Mucosa of rectum (tissue), 2 donors: Measurements from ENCODE around the gene FLT3LG.
"Not testable (repeated sequence)": the region's sequence is repeated elsewhere in the genome, so short reads cannot be mapped to it uniquely, and the experiment has no call there.

Source experiments
- H3K27ac ChIP-seq, 2 donors: one replicate each; pipeline ENCODE4 v1.7.0; 2013; ENCODE audit warnings: inconsistent platforms in 2 of 2, low read depth in 2 of 2, low read length in 2 of 2
- H3K27me3 ChIP-seq, 2 donors: one replicate each; pipeline ENCODE4 v1.7.0; 2013; ENCODE audit warnings: low read length in 2 of 2; ENCODE audit not compliant: control insufficient read depth in 2 of 2, insufficient read depth in 2 of 2
- H3K36me3 ChIP-seq, 2 donors: one replicate each; pipeline ENCODE4 v1.7.0; 2013; ENCODE audit warnings: low read length in 2 of 2; ENCODE audit not compliant: control insufficient read depth in 2 of 2, insufficient read depth in 2 of 2
- H3K4me1 ChIP-seq, 2 donors: one replicate each; pipeline ENCODE4 v1.7.0; 2013; ENCODE audit warnings: low read length in 2 of 2, mild to moderate bottlenecking in 1 of 2; ENCODE audit not compliant: control insufficient read depth in 2 of 2, insufficient read depth in 2 of 2
- H3K4me3 ChIP-seq, 2 donors: one replicate each; pipeline ENCODE4 v1.7.0; 2013; ENCODE audit warnings: low read length in 2 of 2
- H3K9ac ChIP-seq, 2 donors: one replicate each; pipeline ENCODE4 v1.7.0; 2013; ENCODE audit warnings: low read length in 2 of 2, low read depth in 1 of 2, mild to moderate bottlenecking in 1 of 2
- H3K9me3 ChIP-seq, 2 donors: one replicate each; pipeline ENCODE4 v1.7.0; 2013; ENCODE audit warnings: low read length in 2 of 2; ENCODE audit not compliant: control insufficient read depth in 2 of 2
- donor health status: healthy.
- donor health status: Normal muscosa, but diverticular disease.

Gene FLT3LG

GRCh38 chr19:49440439-49441209, 33.4 kb upstream of the FLT3LG start:
- Histone ChIP-seq H3K27me3 (peaks cover 46 to 50% of the 10 kb centered on the region in 2 donors), H3K9ac (no peak overlapping the region)

GRCh38 chr19:49441210-49441959, 32.6 kb upstream of the FLT3LG start, which contains the start of gene SLC17A7:
Gene SLC17A7 (minus strand): TSS chr19:49441527. CDS start chr19:49441379, 148 bp downstream.
- Histone ChIP-seq H3K9ac (no peak within 1 kb of the TSS), H3K27ac (peak within 1 kb of the TSS in 1 of 2 donors; percentile 23), H3K4me3 (peak within 1 kb of the TSS; percentile 13 to 18), H3K36me3 (no peaks in the 10 kb centered on the region), H3K27me3 (peaks cover 42 to 43% of the 10 kb centered on the region in 2 donors), H3K9me3 (no peaks in the 10 kb centered on the region), H3K4me1 (no peaks in the 10 kb centered on the region)

More at GRCh38 chr19:49440439-49441209, 33.4 kb upstream of the FLT3LG start:
- Histone ChIP-seq H3K4me1 (no peaks in the 10 kb centered on the region), H3K9me3 (no peaks in the 10 kb centered on the region), H3K27ac (no peak overlapping the region), H3K4me3 (peak overlapping the region in 1 of 2 donors; percentile 13), H3K36me3 (no peaks in the 10 kb centered on the region)

- H3K27ac ChIP-seq, result peak overlapping the region in 1 of 2 donors; percentile 23
- peaks cover 0 to 5% of the 10 kb centered on the region in 2 donors for H3K36me3 ChIP-seq
- H3K9me3 ChIP-seq, result no peaks in the 10 kb centered on the region
- H3K4me1 ChIP-seq, result no peaks in the 10 kb centered on the region
- no peak overlapping the region for H3K9ac ChIP-seq
- H3K27me3 ChIP-seq, result peaks cover 36 to 37% of the 10 kb centered on the region in 2 donors
- peak overlapping the region in 1 of 2 donors; percentile 18 for H3K4me3 ChIP-seq
Measured at GRCh38 chr19:49441960-49442350, 32.1 kb upstream of the FLT3LG start.

- Histone ChIP-seq H3K36me3 (peaks cover 0 to 9% of the 10 kb centered on the region in 2 donors), H3K27me3 (peaks cover 34 to 35% of the 10 kb centered on the region in 2 donors), H3K9ac (no peak overlapping the region), H3K9me3 (no peaks in the 10 kb centered on the region), H3K4me1 (no peaks in the 10 kb centered on the region), H3K27ac (peak overlapping the region in 1 of 2 donors; percentile 23), H3K4me3 (peak overlapping the region in 1 of 2 donors; percentile 18)
Measured at GRCh38 chr19:49442354-49442753, 31.7 kb upstream of the FLT3LG start.

DNA sequence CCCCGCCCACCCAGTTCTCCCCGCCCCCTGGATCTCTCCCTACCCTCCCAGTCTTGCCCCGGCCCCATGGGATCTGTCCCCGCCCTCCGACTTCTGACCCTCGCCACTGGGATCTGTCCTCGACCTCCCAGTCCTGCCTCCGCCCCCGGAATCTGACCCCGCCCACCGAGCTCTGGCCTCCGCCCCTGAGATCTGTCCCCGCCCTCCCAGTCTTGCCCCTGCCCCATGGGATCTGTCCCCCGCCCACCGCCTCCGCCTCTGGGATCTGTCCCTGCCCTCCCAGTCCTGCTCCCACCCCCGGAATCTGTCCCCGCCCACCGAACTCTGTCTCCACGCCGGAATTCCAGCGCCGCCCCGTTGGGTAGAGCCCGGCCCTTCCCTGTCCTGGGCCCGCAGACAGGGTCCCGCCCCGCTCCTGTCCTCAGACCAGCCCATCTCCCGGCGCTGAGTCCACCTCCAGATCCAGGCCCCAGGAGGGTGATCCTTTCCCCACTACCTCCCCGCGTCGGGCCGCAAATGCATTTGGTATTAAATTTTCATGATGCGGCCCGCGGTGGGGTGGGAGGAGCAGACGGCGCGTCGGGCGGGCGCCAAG, 31.1 kb upstream of the FLT3LG start:
- peak overlapping the region; percentile 77 to 78 for H3K4me3 ChIP-seq
- no peaks in the 10 kb centered on the region for H3K9me3 ChIP-seq
- H3K27me3 ChIP-seq, result peaks cover 29 to 31% of the 10 kb centered on the region in 2 donors
- H3K9ac ChIP-seq, result peak overlapping the region; percentile 72 to 75
- no peaks in the 10 kb centered on the region for H3K4me1 ChIP-seq
- H3K27ac ChIP-seq, result peak overlapping the region; percentile 77 to 85
- peaks cover 0 to 9% of the 10 kb centered on the region in 2 donors for H3K36me3 ChIP-seq

DNA sequence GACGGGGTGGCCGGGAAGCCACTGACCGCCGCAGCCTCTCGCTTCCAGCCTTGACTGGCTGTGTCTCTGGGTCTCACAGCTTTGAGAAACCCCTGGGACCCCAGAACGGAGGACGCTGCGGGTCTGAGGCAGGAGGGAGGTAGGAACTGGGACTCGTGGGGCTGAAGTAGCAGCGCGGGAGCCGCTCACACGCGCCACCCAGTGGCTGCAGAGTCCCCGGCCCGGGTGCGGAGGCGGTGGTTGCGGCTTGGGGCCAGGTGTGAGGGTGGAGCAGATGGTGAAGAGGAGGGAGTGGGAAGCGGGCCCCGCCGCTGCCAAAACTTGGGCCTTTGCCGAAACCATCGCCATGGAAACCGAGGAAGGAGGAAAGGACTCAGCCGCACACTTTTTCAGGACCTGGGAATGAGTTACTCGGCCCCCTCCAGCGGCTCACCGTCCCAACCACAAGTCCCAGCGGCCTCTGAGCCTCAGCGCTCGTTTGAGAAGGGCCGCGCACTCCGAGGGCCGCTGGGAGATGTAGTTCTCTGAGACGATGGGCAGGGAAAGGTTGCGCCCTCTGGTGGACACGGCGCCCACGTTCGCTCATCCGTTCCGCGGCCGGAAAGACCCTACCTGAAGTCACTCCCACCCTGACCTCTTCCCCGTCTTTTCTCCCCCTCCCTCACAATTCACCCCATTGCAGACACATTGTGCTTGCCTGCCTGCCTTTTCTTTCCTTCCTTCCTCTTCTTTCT, 30.5 kb upstream of the FLT3LG start:
- Histone ChIP-seq H3K27ac (peak overlapping the region; percentile 77 to 85), H3K4me1 (no peaks in the 10 kb centered on the region), H3K9me3 (no peaks in the 10 kb centered on the region), H3K4me3 (peak overlapping the region; percentile 77 to 78), H3K27me3 (peaks cover 23 to 26% of the 10 kb centered on the region in 2 donors), H3K36me3 (peaks cover 4 to 11% of the 10 kb centered on the region in 2 donors), H3K9ac (peak overlapping the region; percentile 72 to 75)

DNA sequence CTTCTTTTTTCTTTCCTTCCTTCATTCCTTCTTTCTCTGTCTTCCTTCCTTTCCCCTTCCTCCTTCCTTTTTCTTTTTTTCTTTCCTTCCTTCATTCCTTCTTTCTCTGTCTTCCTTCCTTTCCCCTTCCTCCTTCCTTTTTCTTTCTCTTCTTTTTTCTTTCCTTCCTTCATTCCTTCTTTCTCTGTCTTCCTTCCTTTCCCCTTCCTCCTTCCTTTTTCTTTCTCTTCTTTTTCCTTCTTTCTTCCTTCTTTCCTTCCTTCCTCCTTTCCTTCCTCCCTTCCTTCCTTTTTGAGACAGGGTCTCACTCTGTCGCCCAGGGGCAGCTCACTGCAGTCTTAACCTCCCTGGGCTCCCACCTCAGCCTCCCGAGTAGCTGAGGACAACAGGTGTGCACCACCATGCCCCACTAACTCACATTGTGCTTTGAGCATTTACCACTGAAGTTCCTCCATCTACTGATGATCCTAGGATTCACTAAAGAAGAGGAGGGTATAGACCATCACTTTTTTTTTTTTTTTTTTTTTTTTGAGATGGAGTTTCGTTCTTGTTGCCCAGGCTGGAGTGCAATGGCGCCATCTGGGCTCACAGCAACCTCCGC, 29.8 kb upstream of the FLT3LG start:
- not testable (repeated sequence) for H3K4me1 ChIP-seq, H3K27ac ChIP-seq, H3K9me3 ChIP-seq, H3K9ac ChIP-seq
- H3K36me3 ChIP-seq, result peaks cover 7 to 14% of the 10 kb centered on the region in 2 donors
- H3K27me3 ChIP-seq, result peaks cover 17 to 24% of the 10 kb centered on the region in 2 donors
- peak overlapping the region in 1 of 2 donors; percentile 78 for H3K4me3 ChIP-seq

DNA sequence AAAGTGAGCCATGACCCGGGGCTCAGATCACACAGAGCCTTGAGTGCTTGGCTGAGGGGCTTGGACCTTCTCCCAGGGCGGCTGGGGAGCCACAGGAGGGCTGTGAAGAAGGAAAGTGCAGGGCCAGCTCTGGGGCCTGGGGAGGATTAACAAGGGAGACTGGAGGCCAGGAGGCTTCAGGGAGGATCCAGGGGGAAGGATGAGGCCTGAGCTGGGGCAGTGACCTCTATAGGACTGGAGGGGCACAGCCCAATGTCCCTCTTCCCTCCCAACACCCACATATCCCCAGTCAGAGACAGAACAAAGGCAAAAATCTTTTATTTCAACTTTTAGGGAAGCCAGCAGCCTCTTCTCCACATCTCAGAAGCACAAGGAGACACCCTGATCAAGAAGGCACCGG, 28.0 kb upstream of the FLT3LG start:
- peaks cover 3 to 10% of the 10 kb centered on the region in 2 donors for H3K27me3 ChIP-seq
- no peak overlapping the region for H3K9ac ChIP-seq
- no peaks in the 10 kb centered on the region for H3K9me3 ChIP-seq
- H3K4me3 ChIP-seq, result no peak overlapping the region
- H3K36me3 ChIP-seq, result peaks cover 10 to 14% of the 10 kb centered on the region in 2 donors
- H3K4me1 ChIP-seq, result peaks cover 6 to 9% of the 10 kb centered on the region in 2 donors
- no peak overlapping the region for H3K27ac ChIP-seq
